ENCODE measurements around the gene ZNF81. TPM values are rescaled to one million over a fixed set of nuclear protein-coding genes. Genes with fewer than 3 reads are reported as not detected.
"Not testable (repeated sequence)": the region's sequence is repeated elsewhere in the genome, so short reads cannot be mapped to it uniquely, and the experiment has no call there.

ZNF81 gene
- total RNA-seq, 1 donor from 2014 or later = 10.9 TPM

GRCh38 chrX:47804315-47804714 is 32.4 kb upstream of the ZNF81 start:
- peaks cover 17% of the 10 kb centered on the region for H3K9me3 Mint-ChIP-seq (ENCODE audit: low read depth)
- no peak for TF ChIP-seq CTCF (IDR thresholded peaks at IDR 0.05; ENCODE audit: unreplicated experiment)
- H3K27ac Mint-ChIP-seq = no peak overlapping the region
- H3K27me3 Mint-ChIP-seq = no peaks in the 10 kb centered on the region
- H3K4me1 Mint-ChIP-seq (ENCODE audit: low read depth) = no peaks in the 10 kb centered on the region
- no peak for DNase-seq (ENCODE audit: low spot score, unreplicated experiment)
- H3K36me3 Mint-ChIP-seq (ENCODE audit: insufficient read depth) = no peaks in the 10 kb centered on the region
- H3K4me3 Mint-ChIP-seq (ENCODE audit: low read depth) = no peak overlapping the region

- not testable (repeated sequence) for H3K4me1 Mint-ChIP-seq (ENCODE audit: low read depth); H3K27me3 Mint-ChIP-seq; H3K27ac Mint-ChIP-seq
Measured at GRCh38 chrX:47805844-47806243, 30.9 kb upstream of the ZNF81 start.

GRCh38 chrX:47806415-47807271 is 30.1 kb upstream of the ZNF81 start:
- H3K36me3 Mint-ChIP-seq (ENCODE audit: insufficient read depth); H3K27me3 Mint-ChIP-seq; H3K4me1 Mint-ChIP-seq (ENCODE audit: low read depth); DNase-seq (ENCODE audit: low spot score, unreplicated experiment); H3K4me3 Mint-ChIP-seq (ENCODE audit: low read depth): not testable (repeated sequence)
- H3K27ac Mint-ChIP-seq = peak overlapping the region; percentile 73
- H3K9me3 Mint-ChIP-seq (ENCODE audit: low read depth) = peaks cover 17% of the 10 kb centered on the region

More at GRCh38 chrX:47805844-47806243, 30.9 kb upstream of the ZNF81 start:
- H3K9me3 Mint-ChIP-seq (ENCODE audit: low read depth) = peaks cover 21% of the 10 kb centered on the region
- not testable (repeated sequence) for H3K36me3 Mint-ChIP-seq (ENCODE audit: insufficient read depth); DNase-seq (ENCODE audit: low spot score, unreplicated experiment); H3K4me3 Mint-ChIP-seq (ENCODE audit: low read depth)

- H3K27me3 Mint-ChIP-seq; H3K4me3 Mint-ChIP-seq (ENCODE audit: low read depth); DNase-seq (ENCODE audit: low spot score, unreplicated experiment): not testable (repeated sequence)
Measured at GRCh38 chrX:47807272-47807538, 29.5 kb upstream of the ZNF81 start.

GRCh38 chrX:47807548-47807947 is 29.2 kb upstream of the ZNF81 start:
- Mint-ChIP-seq H3K27me3 (no peaks in the 10 kb centered on the region), H3K9me3 (ENCODE audit: low read depth) (peaks cover 15% of the 10 kb centered on the region), H3K27ac (no peak overlapping the region), H3K4me3 (ENCODE audit: low read depth) (no peak overlapping the region), H3K36me3 (ENCODE audit: insufficient read depth) (no peaks in the 10 kb centered on the region), H3K4me1 (ENCODE audit: low read depth) (no peaks in the 10 kb centered on the region)
- no peak for TF ChIP-seq CTCF (IDR thresholded peaks at IDR 0.05; ENCODE audit: unreplicated experiment)
- DNase-seq (ENCODE audit: low spot score, unreplicated experiment) = no peak

More at GRCh38 chrX:47807272-47807538, 29.5 kb upstream of the ZNF81 start:
- H3K36me3 Mint-ChIP-seq (ENCODE audit: insufficient read depth); H3K4me1 Mint-ChIP-seq (ENCODE audit: low read depth); H3K27ac Mint-ChIP-seq: not testable (repeated sequence)
- H3K9me3 Mint-ChIP-seq (ENCODE audit: low read depth) = peaks cover 15% of the 10 kb centered on the region

- Mint-ChIP-seq H3K9me3 (ENCODE audit: low read depth) (peaks cover 8% of the 10 kb centered on the region), H3K36me3 (ENCODE audit: insufficient read depth) (no peaks in the 10 kb centered on the region), H3K27ac (no peak overlapping the region), H3K27me3 (no peaks in the 10 kb centered on the region), H3K4me1 (ENCODE audit: low read depth) (no peaks in the 10 kb centered on the region), H3K4me3 (ENCODE audit: low read depth) (no peak overlapping the region)
- DNase-seq (ENCODE audit: low spot score, unreplicated experiment) = no peak
- TF ChIP-seq CTCF (IDR thresholded peaks at IDR 0.05; ENCODE audit: unreplicated experiment) = no peak
Measured at GRCh38 chrX:47808904-47809788, 27.6 kb upstream of the ZNF81 start.
